GM20431 (cell line): Measurements from ENCODE around the gene RAD51B.

Experiments used
- in situ Hi-C: fragments of 300-500 bp; cut with MseI, MboI; formaldehyde crosslinking; loops from one replicate; pipeline ENCODE4 v1.15.0; 2020; ENCODE audit warnings: low sequenced_read_pairs; ENCODE audit not compliant: unreplicated experiment

Gene RAD51B

DNA sequence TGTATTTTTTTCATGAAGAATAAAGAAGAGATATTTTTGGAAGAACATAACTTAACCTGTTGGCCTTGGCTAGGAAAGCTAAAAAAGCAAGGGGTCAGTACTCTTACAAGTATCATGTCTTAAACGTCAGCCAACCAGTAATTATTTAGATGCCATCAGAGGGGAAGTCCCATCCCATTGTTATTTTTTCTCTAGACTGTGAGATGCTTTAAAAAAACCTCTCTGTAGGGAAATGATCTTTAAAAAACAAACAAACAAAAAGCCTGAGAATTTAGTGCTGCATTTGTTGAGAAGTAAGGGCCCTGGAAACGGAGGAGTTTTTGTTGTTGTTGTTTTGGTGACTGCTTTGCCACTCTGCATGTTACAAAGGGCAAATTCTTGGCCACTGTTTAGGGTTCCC lies 499.2 kb downstream of the RAD51B start:
- in situ Hi-C loops, result no loop called here

GRCh38 chr14:68320495-68320894 lies 500.9 kb downstream of the RAD51B start:
- in situ Hi-C loops, result no loop called here

DNA sequence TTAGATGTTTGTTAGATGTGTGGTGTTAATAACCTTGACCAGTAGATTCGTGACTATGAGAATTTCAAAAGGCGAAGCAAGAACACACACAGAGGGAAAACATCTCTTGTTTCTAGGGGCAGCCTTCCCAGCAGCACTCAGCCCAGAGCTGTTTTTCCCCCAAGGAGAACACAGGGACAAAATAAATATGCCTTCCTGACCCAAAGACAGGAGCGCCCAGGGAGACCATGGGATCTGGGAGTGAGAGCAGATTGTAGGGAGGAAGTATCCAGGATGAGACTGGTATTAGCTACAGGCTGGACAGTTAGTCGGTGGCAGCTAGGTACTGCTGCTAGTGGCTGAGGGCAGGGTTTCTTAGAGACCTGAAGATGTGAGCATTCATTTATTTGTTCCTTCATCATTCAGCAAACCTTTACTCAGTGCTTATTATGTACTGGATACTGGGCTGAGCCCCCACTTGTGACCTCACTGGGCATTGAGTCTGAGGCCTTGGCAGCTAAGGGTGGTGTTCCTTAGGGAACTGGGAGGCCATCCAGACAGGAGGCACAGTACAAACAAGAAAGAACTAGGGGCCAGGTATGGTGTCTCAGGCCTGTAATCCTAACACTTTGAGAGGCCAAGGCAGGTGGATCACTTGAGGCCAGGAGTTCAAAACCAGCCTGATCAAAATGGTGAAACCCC lies 503.5 kb downstream of the RAD51B start:
- in situ Hi-C loops, result no loop called here

DNA sequence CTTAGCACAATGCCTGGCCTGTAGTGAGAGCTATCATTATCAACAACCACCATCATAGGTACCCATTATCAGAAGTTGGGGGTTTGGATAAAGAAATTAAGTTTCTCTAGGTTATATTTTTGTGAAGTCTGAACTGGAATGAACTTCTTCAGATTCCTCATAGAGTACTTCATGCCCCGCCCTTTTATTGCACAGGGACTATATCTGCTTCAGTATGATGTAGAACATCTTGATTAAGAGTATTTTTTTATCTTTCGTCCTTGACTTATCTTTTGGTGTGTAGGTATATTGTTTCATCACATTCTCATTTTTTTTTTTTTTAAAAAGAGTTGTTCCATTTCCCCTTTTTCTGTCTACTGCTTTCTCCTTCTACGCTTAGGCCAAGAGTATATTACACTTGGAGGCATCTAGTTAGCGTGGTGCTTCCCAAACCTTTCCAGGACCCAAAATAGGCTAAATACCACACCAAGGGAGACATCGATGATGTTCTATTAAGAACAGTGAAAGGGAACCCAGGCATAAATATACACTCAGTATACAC lies 505.8 kb downstream of the RAD51B start:
- in situ Hi-C loops, result no loop called here

DNA sequence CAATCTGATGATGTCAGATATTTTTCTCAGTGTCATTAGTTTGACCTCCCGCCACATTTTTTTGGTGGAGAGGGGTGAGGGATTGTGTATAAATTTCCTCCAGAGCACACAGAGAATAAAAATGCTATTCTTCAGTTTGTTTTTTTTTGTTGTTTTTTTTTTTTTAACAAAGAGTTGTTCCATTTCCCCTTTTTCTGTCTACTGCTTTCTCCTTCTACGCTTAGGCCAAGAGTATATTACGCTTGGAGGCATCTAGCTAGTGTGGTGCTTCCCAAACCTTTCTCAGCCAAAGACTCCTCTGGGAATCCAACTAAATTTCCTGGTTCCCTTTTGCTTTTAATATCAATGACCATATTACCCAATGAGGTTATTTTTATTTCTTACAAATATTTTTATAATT lies 507.7 kb downstream of the RAD51B start:
- in situ Hi-C loops, result no loop called here

- in situ Hi-C loops, result no loop called here
Observed at GRCh38 chr14:68328509-68328908, 508.9 kb downstream of the RAD51B start.

DNA sequence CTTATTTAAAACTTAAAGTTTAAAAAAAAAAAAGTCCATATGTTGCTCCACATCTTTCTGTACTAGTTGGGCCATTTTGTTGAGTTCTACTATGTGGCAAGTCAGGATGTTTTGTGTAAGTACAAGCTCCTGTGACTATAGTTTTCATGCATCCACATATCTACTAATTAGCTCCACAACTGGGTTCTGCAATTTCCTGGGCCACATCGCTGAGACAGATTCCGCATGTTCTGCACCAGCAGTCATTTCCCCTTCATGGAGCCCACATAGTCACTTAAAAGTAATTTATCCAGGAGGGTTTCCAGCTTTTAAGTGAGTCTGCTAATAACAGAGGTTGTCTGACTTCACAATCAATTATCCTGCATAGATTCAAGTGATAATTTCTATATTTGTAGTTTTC lies 511.8 kb downstream of the RAD51B start:
- in situ Hi-C loops, result no loop called here

DNA sequence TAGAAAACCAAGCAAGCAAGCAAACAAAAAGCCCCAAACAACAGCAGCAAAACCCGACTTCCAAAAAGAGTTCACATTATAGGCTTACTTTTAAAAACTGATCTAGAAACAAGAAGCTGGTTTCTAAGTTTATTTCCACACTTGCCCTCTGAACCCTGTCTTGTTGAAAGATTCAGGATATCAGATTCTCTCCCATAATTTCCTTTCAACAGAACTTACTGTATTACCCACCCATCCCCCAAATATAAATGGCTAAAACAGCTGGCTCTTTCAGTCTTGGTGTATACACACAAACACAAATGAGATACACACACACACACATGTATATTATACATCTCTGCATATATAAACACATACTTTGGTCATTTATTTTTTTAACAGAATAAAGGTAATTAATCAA lies 512.4 kb downstream of the RAD51B start:
- in situ Hi-C loops, result no loop called here

GRCh38 chr14:68333262-68333661 lies 513.7 kb downstream of the RAD51B start:
- in situ Hi-C loops, result no loop called here

DNA sequence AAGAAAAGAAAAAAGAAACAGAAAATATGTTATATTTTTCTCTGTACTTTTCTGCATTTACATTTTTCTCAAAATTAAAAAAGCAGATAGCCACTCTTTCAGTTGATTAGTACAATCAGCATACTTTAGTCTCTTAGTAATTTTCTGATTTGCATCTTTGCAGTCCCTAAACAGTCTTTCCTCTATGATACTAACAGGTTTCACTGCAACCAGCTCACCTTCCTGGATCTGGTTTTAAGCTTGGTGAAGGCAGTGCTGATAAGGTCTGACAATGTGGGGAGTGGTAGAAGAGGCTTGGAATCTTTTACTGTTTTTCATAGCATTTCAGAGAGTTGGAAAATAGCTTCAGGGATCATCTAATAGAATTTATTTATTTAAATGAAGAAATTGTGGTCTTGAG lies 515.7 kb downstream of the RAD51B start:
- in situ Hi-C loops, result no loop called here

GRCh38 chr14:68336165-68336564 lies 516.6 kb downstream of the RAD51B start:
- in situ Hi-C loops, result no loop called here

DNA sequence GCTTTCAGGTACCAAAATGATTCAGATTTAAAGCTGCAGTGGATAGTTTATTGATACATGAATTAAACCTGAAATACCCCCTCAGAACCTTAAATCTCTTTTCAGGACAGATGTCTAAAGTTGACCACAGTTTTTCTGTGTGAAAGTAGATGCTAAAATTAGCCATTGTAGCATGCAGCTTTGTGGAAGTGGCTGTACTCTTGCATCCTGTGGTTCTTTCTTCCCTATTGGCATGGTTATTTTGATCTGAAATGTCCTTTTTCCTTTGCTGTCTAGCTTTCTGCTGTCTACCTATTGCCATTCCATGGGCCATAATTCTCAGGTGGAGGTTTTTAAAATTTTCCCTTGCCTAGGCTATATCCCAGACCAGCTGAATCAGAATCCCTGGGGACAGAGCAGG lies 517.7 kb downstream of the RAD51B start:
- in situ Hi-C loops, result no loop called here

DNA sequence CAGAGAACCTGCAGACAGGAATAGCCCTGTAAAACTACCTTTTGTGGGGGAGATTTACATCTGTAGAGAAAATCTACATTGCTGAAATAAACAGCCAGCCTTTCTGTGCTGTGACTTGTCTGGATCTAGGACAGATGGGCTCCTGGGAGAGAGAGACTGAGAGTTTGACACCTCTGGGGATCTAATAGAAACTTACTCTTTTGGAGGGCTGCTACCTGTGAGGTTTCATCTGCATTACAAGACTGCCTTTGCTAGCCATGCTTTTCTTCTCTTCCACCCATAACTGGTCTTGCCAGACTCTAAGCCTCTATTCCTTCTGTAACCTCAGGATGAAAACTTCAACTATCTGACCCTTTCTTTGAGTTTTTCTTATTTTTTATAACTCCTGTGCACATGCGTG lies 520.7 kb downstream of the RAD51B start:
- in situ Hi-C loops, result no loop called here

- in situ Hi-C loops, result no loop called here
Observed at GRCh38 chr14:68341411-68342212, 522.0 kb downstream of the RAD51B start.

- in situ Hi-C loops, result no loop called here
Observed at GRCh38 chr14:68342216-68342763, 522.7 kb downstream of the RAD51B start.

DNA sequence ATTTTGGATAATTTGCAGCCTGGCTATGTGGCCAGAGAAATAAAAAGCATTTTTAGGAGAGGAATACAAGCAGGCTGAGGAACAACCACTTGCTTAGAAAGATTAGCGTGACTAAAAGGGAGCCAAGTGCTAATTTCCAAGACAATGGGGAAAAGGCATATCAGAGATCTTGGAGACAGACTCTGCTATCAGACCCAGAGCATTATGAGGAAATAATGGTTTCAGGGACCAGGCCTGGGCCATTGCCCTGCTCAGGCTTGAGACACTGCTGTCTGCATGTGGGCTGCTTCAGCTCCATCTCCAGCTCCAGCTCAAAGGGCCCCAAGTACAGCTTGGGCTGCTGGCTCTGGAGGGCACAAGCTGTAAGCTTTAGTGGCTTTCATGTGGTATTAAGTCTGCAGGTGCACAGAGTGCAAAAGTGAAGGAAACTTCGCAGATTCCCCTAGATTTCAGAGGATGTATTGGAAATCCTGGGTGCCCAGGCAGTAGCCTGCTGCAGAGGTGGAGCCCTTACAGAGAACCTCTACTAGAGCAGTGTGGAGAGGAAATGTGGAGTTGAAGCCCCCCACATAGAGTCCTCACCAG lies 524.0 kb downstream of the RAD51B start:
- in situ Hi-C loops, result no loop called here

DNA sequence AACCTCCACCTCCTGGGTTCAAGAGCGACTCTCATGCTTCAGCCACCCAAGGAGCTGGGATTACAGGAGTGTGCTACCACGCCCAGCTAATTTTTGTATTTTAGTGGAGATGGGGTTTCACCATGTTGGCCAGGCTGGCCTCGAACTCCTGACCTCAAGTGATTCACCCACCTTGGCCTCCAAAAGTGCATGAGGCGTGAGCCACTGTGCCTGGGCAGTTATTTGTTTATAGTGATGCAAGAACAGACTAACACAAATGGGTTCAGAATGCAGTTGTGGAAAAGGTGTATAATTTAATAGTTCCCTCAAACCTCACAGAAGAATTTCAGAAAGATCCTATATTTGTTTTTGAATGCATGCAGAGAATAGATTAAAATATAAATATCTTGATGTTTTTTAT lies 526.2 kb downstream of the RAD51B start:
- in situ Hi-C loops, result no loop called here

- in situ Hi-C loops, result no loop called here
Observed at GRCh38 chr14:68346556-68347343, 527.2 kb downstream of the RAD51B start.

DNA sequence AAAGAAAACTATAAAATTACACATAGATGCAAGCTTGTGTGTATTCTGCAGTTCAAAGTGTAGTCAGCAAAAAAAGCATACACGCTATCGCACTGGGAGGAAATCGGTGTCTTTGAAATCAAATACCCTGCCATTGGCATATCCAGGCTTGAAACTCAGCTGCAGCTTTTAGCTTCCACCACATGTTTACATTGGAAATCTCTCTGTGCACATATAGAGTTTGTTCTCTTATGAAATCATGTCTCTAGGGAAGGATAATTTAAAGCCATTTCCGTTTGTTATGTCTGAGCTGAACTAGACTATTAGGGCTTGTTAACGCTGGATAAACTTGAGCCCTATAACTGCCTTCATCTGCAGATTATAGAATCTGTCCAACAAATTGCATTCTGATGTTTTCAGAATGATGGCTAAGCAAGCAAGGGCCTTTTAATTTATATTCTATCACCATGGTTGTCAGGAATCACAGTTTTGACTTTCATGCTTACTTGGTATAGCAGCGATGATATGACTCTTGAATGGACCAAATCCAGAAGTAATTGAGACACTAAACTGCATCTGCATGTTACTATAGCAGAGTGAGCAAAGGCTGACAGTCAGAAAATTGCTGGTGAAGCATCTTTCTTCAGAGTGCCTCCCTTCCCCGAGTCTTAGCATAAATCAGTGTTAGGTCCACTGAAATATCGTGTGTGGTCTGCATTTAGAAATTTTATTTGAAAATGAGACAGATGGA lies 530.5 kb downstream of the RAD51B start:
- in situ Hi-C loops, result no loop called here
